AG04449 (cell line): ENCODE measurements around the gene UBR2.
A peak's percentile ranks its signal among the peaks of the same experiment; 100 is the strongest.
"Not testable (repeated sequence)": the region's sequence is repeated elsewhere in the genome, so short reads cannot be mapped to it uniquely, and the experiment has no call there.

ENCODE experiments used
- CTCF ChIA-PET: fragments of 350-600 bp; formaldehyde crosslinking; extraction: SDS; loops from one replicate; lab custom pipeline; 2021; ENCODE audit warnings: antibody characterized with exemption; lab: Yijun Ruan, JAX
- POLR2A ChIA-PET: fragments of 400-600, 350-600 bp; formaldehyde crosslinking; extraction: SDS; loops from one replicate; lab custom pipeline; 2020; ENCODE audit warnings: antibody characterized with exemption, inconsistent platforms; lab: Yijun Ruan, JAX
- DNase-seq: peaks from one replicate; pipeline ENCODE4 v3.0.0-alpha.2; 2010; ENCODE audit warnings: low read depth, low spot score
- H3K4me3 ChIP-seq: 2 replicates; pipeline ENCODE4 v1.5.1; 2011; ENCODE audit warnings: low read depth, mild to moderate bottlenecking, control low read depth, low read length
- TF ChIP-seq, protein P1 (sequence below): IDR thresholded peaks from one replicate; pipeline ENCODE4 v1.5.1; 2011; ENCODE audit warnings: mild to moderate bottlenecking, moderate library complexity, low read length, control low read depth, inconsistent platforms; ENCODE audit not compliant: insufficient read depth; ENCODE audit errors: missing control alignments

Gene UBR2

GRCh38 chr6:42566614-42567208 lies 2.9 kb downstream of the UBR2 start:
- H3K4me3 ChIP-seq, result no peak overlapping the region
- ChIA-PET CTCF (interaction anchor here (0.7 to 13.6 kb wide), 5 partner anchors 15 to 354 kb away, joined by 3 to 171 read pairs (median 3); partner anchors contain the start of gene RPL7L1), POLR2A (no interaction called here)
- TF ChIP-seq, protein P1, sequence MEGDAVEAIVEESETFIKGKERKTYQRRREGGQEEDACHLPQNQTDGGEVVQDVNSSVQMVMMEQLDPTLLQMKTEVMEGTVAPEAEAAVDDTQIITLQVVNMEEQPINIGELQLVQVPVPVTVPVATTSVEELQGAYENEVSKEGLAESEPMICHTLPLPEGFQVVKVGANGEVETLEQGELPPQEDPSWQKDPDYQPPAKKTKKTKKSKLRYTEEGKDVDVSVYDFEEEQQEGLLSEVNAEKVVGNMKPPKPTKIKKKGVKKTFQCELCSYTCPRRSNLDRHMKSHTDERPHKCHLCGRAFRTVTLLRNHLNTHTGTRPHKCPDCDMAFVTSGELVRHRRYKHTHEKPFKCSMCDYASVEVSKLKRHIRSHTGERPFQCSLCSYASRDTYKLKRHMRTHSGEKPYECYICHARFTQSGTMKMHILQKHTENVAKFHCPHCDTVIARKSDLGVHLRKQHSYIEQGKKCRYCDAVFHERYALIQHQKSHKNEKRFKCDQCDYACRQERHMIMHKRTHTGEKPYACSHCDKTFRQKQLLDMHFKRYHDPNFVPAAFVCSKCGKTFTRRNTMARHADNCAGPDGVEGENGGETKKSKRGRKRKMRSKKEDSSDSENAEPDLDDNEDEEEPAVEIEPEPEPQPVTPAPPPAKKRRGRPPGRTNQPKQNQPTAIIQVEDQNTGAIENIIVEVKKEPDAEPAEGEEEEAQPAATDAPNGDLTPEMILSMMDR, result no peak
- DNase-seq, result no peak

- H3K4me3 ChIP-seq, POLR2A ChIA-PET, DNase-seq: not testable (repeated sequence)
- CTCF ChIA-PET, result interaction anchor here (1.0 to 13.6 kb wide), 2 partner anchors 21 to 312 kb away, joined by 3 to 171 read pairs; partner anchors contain the start of gene RPL7L1
Observed at GRCh38 chr6:42567237-42567636, 3.4 kb downstream of the UBR2 start.

DNA sequence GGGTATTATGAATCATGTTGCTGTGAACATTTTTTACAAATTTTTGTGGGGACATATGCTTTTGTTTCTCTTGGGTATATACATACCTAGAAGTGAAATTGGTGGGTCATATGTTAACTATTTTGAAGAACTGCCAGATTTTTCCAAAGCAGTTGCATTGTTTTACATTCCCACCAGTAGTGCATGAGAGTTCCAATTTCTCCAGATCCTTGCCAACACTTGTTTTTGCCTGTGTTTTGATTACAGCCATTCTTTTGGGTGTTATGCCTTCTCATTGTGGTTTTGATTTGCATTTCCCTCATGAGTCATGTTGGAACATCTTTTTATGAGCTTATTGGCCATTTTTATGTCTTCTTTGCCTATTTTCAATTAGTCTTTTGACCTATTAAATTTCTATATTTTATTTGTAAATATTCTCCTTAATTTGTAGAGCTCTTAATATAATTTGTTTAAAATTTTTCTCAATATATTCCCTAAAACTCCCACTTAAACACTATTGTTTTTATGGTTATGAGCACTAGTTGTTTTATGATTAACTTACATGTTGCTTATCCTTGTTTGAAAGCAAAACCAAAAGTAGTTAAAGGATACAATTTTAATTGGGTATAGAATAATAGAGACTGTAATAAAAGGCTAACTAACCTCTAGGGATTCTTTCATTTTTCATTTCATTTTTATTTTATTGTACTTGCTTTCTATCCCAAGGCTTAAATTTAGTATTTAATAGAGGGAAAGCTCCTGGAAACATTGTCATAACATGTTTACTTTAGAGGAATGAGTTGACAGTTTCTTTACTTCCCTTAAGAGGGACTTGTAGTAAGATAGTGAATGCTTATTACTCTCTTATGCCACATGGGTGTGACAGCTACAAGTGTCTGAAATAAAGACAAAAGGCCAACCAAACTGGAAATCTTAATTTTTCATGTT lies 5.5 kb downstream of the UBR2 start:
- TF ChIP-seq, protein P1, result no peak
- DNase-seq, result peak; percentile 82
- no peak overlapping the region for H3K4me3 ChIP-seq
- POLR2A ChIA-PET, result interaction anchor here (1.7 kb wide), 1 partner anchor 22 kb away, joined by 4 read pairs; no protein-coding TSS in a partner anchor
- CTCF ChIA-PET, result interaction anchor here (1.0 to 1.5 kb wide), 6 partner anchors 9 to 494 kb away, joined by 3 to 8 read pairs (median 3); no protein-coding TSS in a partner anchor

DNA sequence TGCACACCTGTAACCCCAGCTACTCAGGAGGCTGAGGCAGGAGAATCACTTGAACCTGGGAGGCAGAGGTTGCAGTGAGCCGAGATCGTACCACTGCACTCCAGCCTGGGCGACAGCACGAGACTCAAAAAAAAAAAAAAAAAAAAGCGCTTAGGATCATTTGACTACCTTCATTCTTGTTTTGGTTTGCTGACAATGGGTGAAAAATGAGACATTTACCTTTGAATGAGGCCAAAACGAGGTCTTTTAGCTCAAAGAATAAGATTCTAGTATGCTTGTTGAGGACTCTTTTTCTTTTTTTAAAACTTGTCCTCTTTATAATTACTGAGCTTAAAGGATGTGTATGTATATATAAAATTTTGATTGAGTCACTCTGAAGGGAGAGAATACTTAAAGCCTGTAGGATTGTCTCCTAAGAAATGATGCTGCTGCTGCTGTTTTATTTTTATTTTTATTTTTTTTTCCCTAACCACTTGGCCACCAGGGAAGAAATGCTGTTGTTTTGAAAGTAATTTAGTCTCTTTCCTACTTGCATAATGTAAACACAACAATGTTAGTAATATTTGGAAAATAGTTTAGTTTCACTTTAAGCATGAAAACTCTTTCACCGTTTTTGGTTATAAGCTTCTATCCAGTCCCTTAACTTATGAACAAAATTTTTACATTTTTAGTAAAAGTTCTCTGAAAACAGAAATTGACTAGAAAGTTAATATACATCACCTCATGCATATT lies 7.9 kb downstream of the UBR2 start:
- no peak overlapping the region for H3K4me3 ChIP-seq
- TF ChIP-seq, protein P1, result no peak
- POLR2A ChIA-PET, result interaction anchor here (0.7 kb wide), 1 partner anchor 371 kb away, joined by 11 read pairs; no protein-coding TSS in a partner anchor
- CTCF ChIA-PET, result interaction anchor here (1.2 to 3.4 kb wide), 3 partner anchors 8 to 89 kb away, joined by 5 to 17 read pairs (median 7); partner anchors contain the start of gene UBR2
- DNase-seq, result no peak

DNA sequence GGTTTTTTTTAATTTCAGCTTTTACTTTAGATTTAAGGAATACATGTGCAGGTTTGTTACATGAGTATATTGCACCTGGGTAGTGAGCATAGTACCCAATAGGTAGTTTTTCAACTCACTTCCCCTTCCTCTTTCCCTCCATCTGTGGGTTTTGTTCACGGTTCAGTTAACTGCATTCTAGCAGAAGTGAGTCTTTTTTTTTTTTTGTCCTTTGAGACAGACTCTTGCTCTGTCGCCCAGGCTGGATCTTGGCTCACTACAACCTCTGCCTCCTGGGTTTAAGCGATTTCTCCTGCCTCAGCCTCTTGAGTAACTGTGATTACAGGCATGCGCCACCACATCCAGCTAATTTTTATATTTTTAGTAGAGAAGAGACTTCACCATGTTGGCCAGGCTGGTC lies 8.7 kb downstream of the UBR2 start:
- no peak overlapping the region for H3K4me3 ChIP-seq
- POLR2A ChIA-PET, result interaction anchor here (0.7 kb wide), 1 partner anchor 372 kb away, joined by 11 read pairs; no protein-coding TSS in a partner anchor
- CTCF ChIA-PET, result interaction anchor here (1.2 to 3.4 kb wide), 3 partner anchors 9 to 88 kb away, joined by 5 to 17 read pairs (median 7); partner anchors contain the start of gene UBR2
- no peak for DNase-seq
- TF ChIP-seq, protein P1, result no peak

- CTCF ChIA-PET, result interaction anchor here (1.9 kb wide), 1 partner anchor 13 kb away, joined by 6 read pairs; the partner anchor contains the start of gene UBR2
- POLR2A ChIA-PET, DNase-seq, H3K4me3 ChIP-seq: not testable (repeated sequence)
Observed at GRCh38 chr6:42576538-42576937, 12.7 kb downstream of the UBR2 start.
